Heart left ventricle (tissue), 16 donors: ENCODE measurements around the gene EPHB1. TPM values are rescaled to one million over a fixed set of nuclear protein-coding genes. Genes with fewer than 3 reads are reported as not detected.

ENCODE experiments used
- ATAC-seq, 4 donors: fragments of 200-7000 bp; cut with Tn5 transposase; one replicate each; pipeline ENCODE4 v1.9.1; 2020 to 2022; ENCODE audit warnings: moderate library complexity in 4 of 4, mild to moderate bottlenecking in 3 of 4, moderate number of reproducible peaks in 1 of 4
- DNase-seq, 5 donors: peaks; one replicate each; pipeline ENCODE4 v3.0.0-alpha.2; 2020
- H3K27ac ChIP-seq, 12 donors: fragments of 200-600 bp; sonication (generic) in 4 of 12; one replicate each; pipeline versions ENCODE4 v1.5.0 to v1.8.0; 2016 to 2022; ENCODE audit warnings: mild to moderate bottlenecking in 2 of 12
- H3K27me3 ChIP-seq, 9 donors: fragments of 200-600 bp; sonication (generic) in 2 of 9; one replicate each; pipeline versions ENCODE4 v1.5.1 to v1.8.0; 2016 to 2022; ENCODE audit warnings: mild to moderate bottlenecking in 3 of 9
- H3K36me3 ChIP-seq, 9 donors: fragments of 200-600 bp; sonication (generic) in 2 of 9; one replicate each; pipeline versions ENCODE4 v1.5.0 to v1.8.0; 2018 to 2022; ENCODE audit warnings: mild to moderate bottlenecking in 2 of 9
- H3K4me1 ChIP-seq, 12 donors: fragments of 200-600 bp; sonication (generic) in 4 of 12; one replicate each; pipeline versions ENCODE4 v1.5.0 to v1.8.0; 2016 to 2022; ENCODE audit warnings: mild to moderate bottlenecking in 3 of 12
- H3K4me3 ChIP-seq, 12 donors: fragments of 200-600 bp; sonication (generic) in 4 of 12; one replicate each; pipeline versions ENCODE4 v1.5.0 to v1.8.0; 2017 to 2022; ENCODE audit warnings: mild to moderate bottlenecking in 9 of 12, moderate library complexity in 4 of 12
- H3K9me3 ChIP-seq, 12 donors: fragments of 200-600 bp; sonication (generic) in 4 of 12; one replicate each; pipeline versions ENCODE4 v1.5.0 to v1.8.0; 2016 to 2022; ENCODE audit warnings: mild to moderate bottlenecking in 1 of 12
- CTCF ChIP-seq, 12 donors: fragments of 200-600 bp; sonication (generic) in 4 of 12; IDR thresholded peaks; one replicate each; pipeline versions ENCODE4 v1.5.0 to v1.8.0; 2018 to 2022; ENCODE audit warnings: antibody characterized with exemption in 12 of 12, mild to moderate bottlenecking in 5 of 12
- POLR2A ChIP-seq, 2 donors: fragments of 450-650 bp; IDR thresholded peaks; one replicate each; pipeline ENCODE4 v1.6.1; 2017; ENCODE audit warnings: antibody characterized with exemption in 2 of 2, mild to moderate bottlenecking in 2 of 2, moderate library complexity in 2 of 2
- WGBS, 4 donors: extraction: QIAGEN DNeasy Blood & Tissue Kit in 2 of 4; methylation state at CpG; one replicate each; pipeline versions ENCODE4 v1.1.5 to v1.1.7; 2013 to 2018; 5-methylcytosine and 5-hydroxymethylcytosine counted together
- intact Hi-C, 10 donors: fragments of 100-400 bp; cut with DNase I; formaldehyde crosslinking; loops; one replicate each; pipeline versions ENCODE4 v1.11.1 to v1.14.2; 2022
- polyA plus RNA-seq, 2 donors: library from polyadenylated mRNA; stranded (reverse); fragments of 200-250 nt; gene quantifications; one replicate each; pipeline ENCODE4 v1.2.3, GENCODE V29; 2013
- total RNA-seq, 9 donors: library from RNA; depleted of rRNA in 2 of 9; stranded (reverse); fragments of >200 nt in 2 of 9; fragmentation: NEBNext Ultra II Directional in 3 of 9; extraction: Animal tissue kit (Norgen Biotek cat#: 25700) in 3 of 9; gene quantifications; one replicate each; pipeline versions ENCODE4 v1.1.0 to v1.2.4, GENCODE V29; 2016 to 2023
- donor health status: ischemic (EF 13 %, LVEDD 7.1; RV severe dilation, severe dysfunction).
- donor health status: healthy with polysubstance abuse.
- donor health status: DM: no; HTN: yes; CAD: no.
- donor health status: DM: no; HTN: no; CAD: no.
- donor health status: ischemic (EF 25% LVEDD 6.9; RV normal size, moderate dysfunction).
- donor health status: ischemic (EF 25% LVEDD 5.7; RV mildly dilated, moderate dysfunction).
- donor health status: healthy.
- donor health status: DM: yes; HTN: yes; CAD: no.
- donor health status: ischemic (EF 35%, LVEDD 5.7; RV mildly dilated, moderate dysfunction).
- donor health status: nonischemic (EF 11% LVEDD 7.7; RV severe dilation, severe dysfunction).
- donor health status: DM: yes; HTN: yes; CAD: no.
- donor health status: PGD.
- donor health status: ischemic (EF 29% LVEDD 5.4; RV normal size, mild dysfunction).
- donor health status: nonischemic (EF 23%, LVEDD 6.1; RV moderate dilation, normal function).

The EPHB1 gene
- total and polyA plus RNA-seq, 11 donors: 0.31 to 2.2 (median 1.1) TPM

GRCh38 chr3:134822090-134822489 lies 27.0 kb downstream of the EPHB1 start:
- H3K9me3 ChIP-seq: no peaks in the 10 kb centered on the region
- no peaks in the 10 kb centered on the region for H3K4me1 ChIP-seq
- TF ChIP-seq POLR2A (IDR thresholded peaks at IDR 0.05): no peak
- no peak for TF ChIP-seq CTCF (IDR thresholded peaks at IDR 0.05)
- H3K27me3 ChIP-seq: no peaks in the 10 kb centered on the region
- intact Hi-C loops: no loop called here
- 85 to 90% (median 87%) methylated on average over 4 of the region's 4 CpGs for WGBS, 4 donors
- no peak overlapping the region for H3K27ac ChIP-seq
- no peaks in the 10 kb centered on the region for H3K36me3 ChIP-seq
- ATAC-seq (peak in 1 of 4 donors; percentile 34), DNase-seq (no peak)
- H3K4me3 ChIP-seq: no peak overlapping the region

GRCh38 chr3:134823679-134824078 lies 28.6 kb downstream of the EPHB1 start:
- no peaks in the 10 kb centered on the region for H3K36me3 ChIP-seq
- intact Hi-C loops: no loop called here
- TF ChIP-seq POLR2A (IDR thresholded peaks at IDR 0.05): no peak
- TF ChIP-seq CTCF (IDR thresholded peaks at IDR 0.05): no peak
- H3K4me3 ChIP-seq: no peak overlapping the region
- H3K9me3 ChIP-seq: no peaks in the 10 kb centered on the region
- H3K27me3 ChIP-seq: no peaks in the 10 kb centered on the region
- H3K4me1 ChIP-seq: no peaks in the 10 kb centered on the region
- H3K27ac ChIP-seq: no peak overlapping the region
- no peak for DNase-seq
- 78 to 81% (median 80%) methylated on average over 2 of the region's 2 CpGs for WGBS, 4 donors
- no peak for ATAC-seq

- intact Hi-C loops: no loop called here
- H3K27me3 ChIP-seq: no peaks in the 10 kb centered on the region
- H3K4me1 ChIP-seq: no peaks in the 10 kb centered on the region
- no peaks in the 10 kb centered on the region for H3K36me3 ChIP-seq
- DNase-seq: peak in 1 of 5 donors; percentile 49
- peak in 1 of 4 donors; percentile 72 for ATAC-seq
- 77 to 100% (median 85%) methylated on average over 1 of the region's 1 CpG for WGBS, 4 donors
- H3K4me3 ChIP-seq: no peak overlapping the region
- no peaks in the 10 kb centered on the region for H3K9me3 ChIP-seq
- H3K27ac ChIP-seq: no peak overlapping the region
- TF ChIP-seq POLR2A (IDR thresholded peaks at IDR 0.05) (no peak), CTCF (IDR thresholded peaks at IDR 0.05) (no peak)
These were observed 29.7 kb downstream of the EPHB1 start for GRCh38 chr3:134824791-134825190.

GRCh38 chr3:134827213-134827612 lies 32.2 kb downstream of the EPHB1 start:
- Histone ChIP-seq H3K27ac (no peak overlapping the region), H3K36me3 (no peaks in the 10 kb centered on the region), H3K9me3 (no peaks in the 10 kb centered on the region), H3K4me1 (no peaks in the 10 kb centered on the region), H3K27me3 (no peaks in the 10 kb centered on the region), H3K4me3 (no peak overlapping the region)
- ATAC-seq (no peak), DNase-seq (no peak)
- TF ChIP-seq POLR2A (IDR thresholded peaks at IDR 0.05) (no peak), CTCF (IDR thresholded peaks at IDR 0.05) (no peak)
- WGBS, 4 donors: 91 to 93% (median 92%) methylated on average over 6 of the region's 6 CpGs
- intact Hi-C loops: no loop called here
